Smooth muscle cell (in vitro differentiated cells): ENCODE measurements around the gene SYNE2. TPM values are rescaled to one million over a fixed set of nuclear protein-coding genes. Genes with fewer than 3 reads are reported as not detected.

Experiments used
- DNase-seq: peaks from one replicate; lab custom pipeline; 2025; ENCODE audit not compliant: unreplicated experiment; lab: John Stamatoyannopoulos, UW
- H2AFZ ChIP-seq: fragments of 200-600 bp; sonication (generic); 2 replicates; pipeline ENCODE4 v1.6.0; 2016; ENCODE audit warnings: antibody characterized with exemption, low read depth, mild to moderate bottlenecking
- H3F3A ChIP-seq: fragments of 200-600 bp; sonication (generic); 2 replicates; pipeline ENCODE4 v1.6.0; 2017; ENCODE audit warnings: antibody characterized with exemption, low read depth
- H3K27ac ChIP-seq: fragments of 200-600 bp; sonication (generic); 2 replicates; pipeline ENCODE4 v1.5.1; 2016; ENCODE audit warnings: low read depth, mild to moderate bottlenecking
- H3K27me3 ChIP-seq: fragments of 200-600 bp; sonication (generic); 2 replicates; pipeline ENCODE4 v1.6.1; 2016; ENCODE audit warnings: low read depth, mild to moderate bottlenecking
- H3K36me3 ChIP-seq: fragments of 200-600 bp; sonication (generic); 2 replicates; pipeline ENCODE4 v1.5.1; 2016; ENCODE audit warnings: low read depth
- H3K4me1 ChIP-seq: fragments of 200-600 bp; sonication (generic); 2 replicates; pipeline ENCODE4 v1.5.1; 2016; ENCODE audit warnings: low read depth
- H3K4me2 ChIP-seq: fragments of 200-600 bp; sonication (generic); 2 replicates; pipeline ENCODE4 v1.6.0; 2016; ENCODE audit warnings: mild to moderate bottlenecking
- H3K4me3 ChIP-seq: fragments of 200-600 bp; sonication (generic); 2 replicates; pipeline ENCODE4 v1.5.1; 2016; ENCODE audit warnings: mild to moderate bottlenecking
- H3K79me2 ChIP-seq: fragments of 200-600 bp; sonication (generic); 2 replicates; pipeline ENCODE4 v1.6.0; 2016; ENCODE audit warnings: low read depth, mild to moderate bottlenecking
- H3K9ac ChIP-seq: fragments of 200-600 bp; sonication (generic); 2 replicates; pipeline ENCODE4 v1.6.0; 2016; ENCODE audit warnings: low read depth
- H3K9me3 ChIP-seq: fragments of 200-600 bp; sonication (generic); replicated peaks from 2 replicates; pipeline ENCODE4 v1.5.1; 2016; ENCODE audit warnings: low read depth
- H4K20me1 ChIP-seq: fragments of 200-600 bp; sonication (generic); 2 replicates; pipeline ENCODE4 v1.6.0; 2016; ENCODE audit warnings: low read depth
- WGBS: methylation state at CpG from one replicate; pipeline ENCODE4 v1.1.7; 2016; ENCODE audit warnings: low lambda C conversion rate; 5-methylcytosine and 5-hydroxymethylcytosine counted together
- polyA plus RNA-seq: library from polyadenylated mRNA; unstranded; fragments of >200 nt; fragmentation: Nextera tagmentation; extraction: Ambion mirVana; gene quantifications from 2 replicates; pipeline ENCODE4 v1.2.1, GENCODE V29; 2016
- total RNA-seq: library from RNA; depleted of rRNA; stranded (reverse); fragments of >200 nt; gene quantifications from 2 replicates; pipeline ENCODE4 v1.2.3, GENCODE V29; 2014
- TF ChIP-seq, protein P1 (sequence below): fragments of 200-600 bp; sonication (generic); IDR thresholded peaks from 2 replicates; pipeline ENCODE4 v1.5.1; 2017; ENCODE audit warnings: borderline replicate concordance, mild to moderate bottlenecking, antibody characterized with exemption; ENCODE audit not compliant: insufficient read depth, poor library complexity, severe bottlenecking

The SYNE2 gene
- total and polyA plus RNA-seq, 2 experiments from 2014 or later: 4.8 to 20.9 TPM

- H2AFZ ChIP-seq: no peak overlapping the region
- no peak overlapping the region for H3K4me3 ChIP-seq
- 92% methylated on average over 7 of the region's 7 CpGs for WGBS
Observed at GRCh38 chr14:64184103-64184729, 331.4 kb downstream of the SYNE2 start.

GRCh38 chr14:64185184-64185583, 332.4 kb downstream of the SYNE2 start:
- Histone ChIP-seq H3F3A (no peaks in the 10 kb centered on the region), H3K79me2 (no peaks in the 10 kb centered on the region), H3K36me3 (no peaks in the 10 kb centered on the region), H2AFZ (no peak overlapping the region), H3K4me3 (no peak overlapping the region), H3K9me3 (no peaks in the 10 kb centered on the region), H3K27ac (no peak overlapping the region), H3K4me2 (no peak overlapping the region), H4K20me1 (no peaks in the 10 kb centered on the region), H3K4me1 (no peaks in the 10 kb centered on the region), H3K9ac (no peak overlapping the region), H3K27me3 (no peaks in the 10 kb centered on the region)
- 90% methylated on average over 1 of the region's 1 CpG for WGBS
- DNase-seq: no peak
- TF ChIP-seq, protein P1, sequence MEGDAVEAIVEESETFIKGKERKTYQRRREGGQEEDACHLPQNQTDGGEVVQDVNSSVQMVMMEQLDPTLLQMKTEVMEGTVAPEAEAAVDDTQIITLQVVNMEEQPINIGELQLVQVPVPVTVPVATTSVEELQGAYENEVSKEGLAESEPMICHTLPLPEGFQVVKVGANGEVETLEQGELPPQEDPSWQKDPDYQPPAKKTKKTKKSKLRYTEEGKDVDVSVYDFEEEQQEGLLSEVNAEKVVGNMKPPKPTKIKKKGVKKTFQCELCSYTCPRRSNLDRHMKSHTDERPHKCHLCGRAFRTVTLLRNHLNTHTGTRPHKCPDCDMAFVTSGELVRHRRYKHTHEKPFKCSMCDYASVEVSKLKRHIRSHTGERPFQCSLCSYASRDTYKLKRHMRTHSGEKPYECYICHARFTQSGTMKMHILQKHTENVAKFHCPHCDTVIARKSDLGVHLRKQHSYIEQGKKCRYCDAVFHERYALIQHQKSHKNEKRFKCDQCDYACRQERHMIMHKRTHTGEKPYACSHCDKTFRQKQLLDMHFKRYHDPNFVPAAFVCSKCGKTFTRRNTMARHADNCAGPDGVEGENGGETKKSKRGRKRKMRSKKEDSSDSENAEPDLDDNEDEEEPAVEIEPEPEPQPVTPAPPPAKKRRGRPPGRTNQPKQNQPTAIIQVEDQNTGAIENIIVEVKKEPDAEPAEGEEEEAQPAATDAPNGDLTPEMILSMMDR: no peak

More at GRCh38 chr14:64184103-64184729, 331.4 kb downstream of the SYNE2 start:
- H4K20me1 ChIP-seq: no peaks in the 10 kb centered on the region
- H3K4me2 ChIP-seq: no peak overlapping the region
- TF ChIP-seq, protein P1: no peak
- H3K27ac ChIP-seq: no peak overlapping the region
- no peaks in the 10 kb centered on the region for H3K4me1 ChIP-seq
- no peaks in the 10 kb centered on the region for H3F3A ChIP-seq
- no peak overlapping the region for H3K9ac ChIP-seq
- DNase-seq: no peak
- no peaks in the 10 kb centered on the region for H3K27me3 ChIP-seq
- H3K79me2 ChIP-seq: no peaks in the 10 kb centered on the region
- H3K36me3 ChIP-seq: no peaks in the 10 kb centered on the region
- H3K9me3 ChIP-seq: no peaks in the 10 kb centered on the region

- Histone ChIP-seq H3F3A (no peaks in the 10 kb centered on the region), H4K20me1 (no peaks in the 10 kb centered on the region), H3K9ac (no peak overlapping the region), H3K27ac (no peak overlapping the region), H3K27me3 (no peaks in the 10 kb centered on the region), H3K4me3 (no peak overlapping the region), H2AFZ (no peak overlapping the region), H3K36me3 (no peaks in the 10 kb centered on the region), H3K4me1 (no peaks in the 10 kb centered on the region), H3K4me2 (no peak overlapping the region), H3K79me2 (no peaks in the 10 kb centered on the region), H3K9me3 (no peaks in the 10 kb centered on the region)
- 63% methylated on average over 12 of the region's 12 CpGs for WGBS
- TF ChIP-seq, protein P1: no peak
- DNase-seq: no peak
Observed at GRCh38 chr14:64186231-64187129, 333.7 kb downstream of the SYNE2 start.
